Effector CD8-positive, alpha-beta T cell (primary cell): ENCODE data around the gene DGKG.
A peak's percentile ranks its signal among the peaks of the same experiment; 100 is the strongest.

Experiments
- DNase-seq: peaks from one replicate; lab custom pipeline; 2025; lab: John Stamatoyannopoulos, UW

Gene DGKG

GRCh38 chr3:186273586-186273985, 88.4 kb downstream of the DGKG start:
- no peak for DNase-seq

- DNase-seq, result no peak
Observed at GRCh38 chr3:186270701-186271100, 91.3 kb downstream of the DGKG start.

- no peak for DNase-seq
Observed at GRCh38 chr3:186268616-186269448, 93.2 kb downstream of the DGKG start.

GRCh38 chr3:186267758-186268157, 94.3 kb downstream of the DGKG start:
- DNase-seq, result no peak

GRCh38 chr3:186264608-186265400, 97.2 kb downstream of the DGKG start:
- DNase-seq, result no peak

GRCh38 chr3:186261638-186262037, 100.4 kb downstream of the DGKG start:
- no peak for DNase-seq

- no peak for DNase-seq
Observed at GRCh38 chr3:186260726-186261125, 101.3 kb downstream of the DGKG start.

- peak; percentile 43 for DNase-seq
Observed at GRCh38 chr3:186259612-186260383, 102.2 kb downstream of the DGKG start.

- DNase-seq, result no peak
Observed at GRCh38 chr3:186258968-186259367, 103.1 kb downstream of the DGKG start.

- DNase-seq, result no peak
Observed at GRCh38 chr3:186257866-186258265, 104.2 kb downstream of the DGKG start.

GRCh38 chr3:186255703-186256331, 106.2 kb downstream of the DGKG start:
- DNase-seq, result no peak

GRCh38 chr3:186254676-186255650, 107.1 kb downstream of the DGKG start:
- no peak for DNase-seq

GRCh38 chr3:186251948-186252619, 110.0 kb downstream of the DGKG start:
- DNase-seq, result no peak

GRCh38 chr3:186248850-186249249, 113.2 kb downstream of the DGKG start:
- DNase-seq, result no peak

- DNase-seq, result no peak
Observed at GRCh38 chr3:186247821-186248814, 113.9 kb downstream of the DGKG start.

- no peak for DNase-seq
Observed at GRCh38 chr3:186246941-186247340, 115.1 kb downstream of the DGKG start.

- DNase-seq, result no peak
Observed at GRCh38 chr3:186244016-186244415, 118.0 kb downstream of the DGKG start.

- DNase-seq, result peak; percentile 5
Observed at GRCh38 chr3:186241910-186242821, 119.9 kb downstream of the DGKG start.
